Liver (tissue), 3 donors: Measurements from ENCODE around the gene DPF3.

Source experiments
- GABPA ChIP-seq, 2 donors: IDR thresholded peaks in 1 of 2; conservative IDR thresholded peaks in 1 of 2; 2 replicates each; pipeline ENCODE4 v1.6.1; 2016; ENCODE audit warnings: antibody characterized with exemption in 2 of 2, mild to moderate bottlenecking in 1 of 2, moderate library complexity in 1 of 2
- NR2F2 ChIP-seq: IDR thresholded peaks from 2 replicates; pipeline ENCODE4 v1.6.1; 2016; ENCODE audit warnings: antibody characterized with exemption
- RAD21 ChIP-seq, 2 donors: IDR thresholded peaks; 2 replicates each; pipeline ENCODE4 v1.6.1; 2016; ENCODE audit warnings: antibody characterized with exemption in 2 of 2, mild to moderate bottlenecking in 2 of 2
- REST ChIP-seq: IDR thresholded peaks from 2 replicates; pipeline ENCODE4 v1.6.1; 2016; ENCODE audit warnings: antibody characterized with exemption, mild to moderate bottlenecking
- TF ChIP-seq, protein P1 (sequence below): fragments of 150-350 bp; IDR thresholded peaks from 2 replicates; pipeline ENCODE4 v1.5.1; 2017; ENCODE audit warnings: improper control_type of control experiment, low read depth, low read length; ENCODE audit not compliant: missing input control
- donor health status: healthy.
- donor health status: healthy.

DNA sequence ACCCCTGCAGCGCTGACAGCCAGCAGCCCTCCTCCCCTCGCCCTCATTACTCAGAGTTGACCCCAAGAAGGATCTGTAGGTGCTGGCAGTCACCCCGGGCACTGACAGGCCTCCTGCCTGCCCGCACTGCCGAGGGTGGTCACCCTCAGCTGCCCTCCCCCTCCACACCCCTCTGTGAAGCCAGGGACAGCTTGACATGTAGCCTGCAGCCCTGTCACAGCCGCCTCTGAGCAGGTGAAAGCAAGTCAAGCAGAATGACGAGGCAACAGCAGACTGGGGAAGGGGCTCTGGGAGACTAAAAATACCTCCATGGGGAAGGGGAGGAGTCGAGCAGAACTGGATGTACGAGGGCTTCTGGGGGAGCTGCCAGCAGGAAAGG lies 178.1 kb downstream of the DPF3 start:
- TF ChIP-seq, protein P1, sequence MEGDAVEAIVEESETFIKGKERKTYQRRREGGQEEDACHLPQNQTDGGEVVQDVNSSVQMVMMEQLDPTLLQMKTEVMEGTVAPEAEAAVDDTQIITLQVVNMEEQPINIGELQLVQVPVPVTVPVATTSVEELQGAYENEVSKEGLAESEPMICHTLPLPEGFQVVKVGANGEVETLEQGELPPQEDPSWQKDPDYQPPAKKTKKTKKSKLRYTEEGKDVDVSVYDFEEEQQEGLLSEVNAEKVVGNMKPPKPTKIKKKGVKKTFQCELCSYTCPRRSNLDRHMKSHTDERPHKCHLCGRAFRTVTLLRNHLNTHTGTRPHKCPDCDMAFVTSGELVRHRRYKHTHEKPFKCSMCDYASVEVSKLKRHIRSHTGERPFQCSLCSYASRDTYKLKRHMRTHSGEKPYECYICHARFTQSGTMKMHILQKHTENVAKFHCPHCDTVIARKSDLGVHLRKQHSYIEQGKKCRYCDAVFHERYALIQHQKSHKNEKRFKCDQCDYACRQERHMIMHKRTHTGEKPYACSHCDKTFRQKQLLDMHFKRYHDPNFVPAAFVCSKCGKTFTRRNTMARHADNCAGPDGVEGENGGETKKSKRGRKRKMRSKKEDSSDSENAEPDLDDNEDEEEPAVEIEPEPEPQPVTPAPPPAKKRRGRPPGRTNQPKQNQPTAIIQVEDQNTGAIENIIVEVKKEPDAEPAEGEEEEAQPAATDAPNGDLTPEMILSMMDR: no peak
- TF ChIP-seq REST (no peak), RAD21 (IDR thresholded peaks at IDR 0.05) (no peak), GABPA (IDR thresholded peaks at IDR 0.05 in 1 of 2, conservative IDR thresholded peaks at IDR 0.05 in 1 of 2) (no peak), NR2F2 (no peak)
